GM18861 (cell line): Measurements from ENCODE around the gene OLIG2.

Experiments used
- ATAC-seq: cut with Tn5 transposase; IDR thresholded peaks from one replicate; pipeline ENCODE4 v1.9.1; 2021; ENCODE audit not compliant: unreplicated experiment

Gene OLIG2

DNA sequence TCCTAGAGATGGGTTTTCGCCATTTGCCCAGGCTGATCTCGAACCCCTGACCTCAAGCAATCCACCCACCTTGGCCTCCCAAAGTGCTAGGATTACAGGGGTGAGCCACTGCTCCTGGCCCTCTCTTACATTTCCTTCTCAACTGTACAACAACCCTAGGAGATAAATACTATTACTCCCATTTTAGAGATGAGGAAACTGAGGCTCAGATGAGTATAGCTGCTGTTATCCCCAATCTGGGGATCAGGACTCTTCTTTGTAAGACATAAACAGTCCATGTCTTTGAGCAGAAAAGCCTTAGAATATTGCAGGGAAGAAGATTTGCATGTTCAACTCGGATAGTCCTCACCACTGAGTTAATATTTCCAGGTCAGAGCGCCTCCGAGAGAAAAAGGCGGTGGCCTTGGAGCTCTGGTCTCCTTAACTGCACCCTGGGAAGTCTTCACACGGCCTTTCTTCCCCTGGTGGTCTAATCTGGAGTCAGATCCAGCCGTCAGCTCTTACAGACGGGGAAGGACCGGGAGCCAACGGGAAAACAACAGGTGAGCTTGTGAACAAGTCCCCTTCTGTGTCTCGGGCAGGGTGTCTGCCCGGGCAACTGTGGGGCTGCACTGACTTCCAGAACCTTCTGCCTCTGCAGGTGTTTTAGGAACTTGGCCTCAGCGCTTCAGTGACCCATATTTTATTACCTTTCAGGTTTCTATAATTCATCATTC, 38.3 kb downstream of the OLIG2 start:
- no peak for ATAC-seq

DNA sequence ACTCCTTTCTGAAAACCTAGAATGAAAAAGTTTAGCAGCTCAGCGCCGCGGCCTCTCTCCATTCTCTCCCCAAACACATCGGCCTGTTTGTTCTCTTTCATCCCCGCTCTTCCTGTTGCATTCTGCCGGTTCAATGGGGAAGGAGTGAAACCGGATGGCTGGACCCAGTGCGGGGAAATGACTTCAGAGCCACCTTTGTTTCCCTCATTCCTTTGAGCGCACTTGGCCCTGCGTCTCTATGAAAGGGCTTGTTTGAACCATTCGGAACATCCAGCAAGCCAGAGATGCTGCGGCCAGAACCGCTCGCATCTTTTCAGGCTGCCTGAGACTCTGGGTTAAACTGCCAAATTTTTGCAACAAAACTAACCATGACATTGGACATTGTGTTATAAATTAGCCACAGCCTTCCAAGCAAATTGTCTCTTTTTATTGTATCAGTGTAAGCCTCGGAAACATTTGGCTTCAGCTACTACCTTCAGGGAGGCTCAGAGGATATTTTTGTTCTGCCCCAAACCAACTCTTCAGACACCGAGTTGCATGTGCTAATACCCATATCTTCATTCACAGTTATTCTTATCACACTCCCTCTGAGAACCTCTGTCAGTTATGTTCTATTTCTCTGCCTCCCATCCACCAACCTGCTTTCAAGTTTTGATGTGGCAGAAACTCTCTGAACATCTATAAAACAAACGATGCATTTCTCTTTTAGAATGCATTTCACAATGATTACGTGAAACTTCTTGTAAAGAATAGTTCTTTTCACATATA, 39.1 kb downstream of the OLIG2 start:
- no peak for ATAC-seq

DNA sequence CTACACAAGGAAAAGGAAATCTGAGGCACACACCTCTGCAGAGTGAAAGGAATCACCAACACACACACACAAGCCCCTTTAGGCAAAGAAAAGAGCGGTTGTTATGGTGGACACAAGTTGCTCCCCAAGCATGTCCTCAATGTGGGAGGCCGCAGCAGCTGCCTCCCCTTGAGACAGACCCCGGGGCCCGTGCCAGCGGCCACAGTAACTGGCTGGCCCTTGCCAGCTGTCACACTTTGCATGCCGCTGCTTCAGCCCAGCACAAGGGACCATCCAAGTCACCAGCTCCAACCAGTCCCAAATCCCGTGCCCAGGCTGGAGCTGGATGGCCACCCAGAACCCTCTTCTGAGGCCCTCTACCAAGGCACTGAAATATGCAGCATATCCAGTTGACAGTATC, 41.3 kb downstream of the OLIG2 start:
- no peak for ATAC-seq

DNA sequence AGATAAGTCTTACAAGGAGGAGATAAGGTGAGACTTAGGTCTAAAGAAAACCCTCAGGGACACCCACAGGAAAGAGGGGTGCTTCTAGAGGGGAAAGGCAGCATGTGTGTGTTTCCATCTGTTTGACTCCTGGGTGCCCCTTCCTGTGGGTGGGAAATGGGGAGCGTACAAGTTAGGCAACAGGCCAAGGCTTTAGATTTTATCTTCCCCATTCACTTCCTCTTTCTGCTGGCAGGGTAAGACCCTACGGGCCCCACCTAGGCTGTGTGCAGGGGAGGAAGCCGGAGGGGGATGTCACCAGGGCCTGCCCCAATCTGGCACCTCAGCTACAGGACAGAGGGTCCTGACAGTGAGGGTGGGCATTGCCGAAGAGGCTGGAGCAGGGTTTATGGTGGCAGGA, 41.7 kb downstream of the OLIG2 start:
- no peak for ATAC-seq

DNA sequence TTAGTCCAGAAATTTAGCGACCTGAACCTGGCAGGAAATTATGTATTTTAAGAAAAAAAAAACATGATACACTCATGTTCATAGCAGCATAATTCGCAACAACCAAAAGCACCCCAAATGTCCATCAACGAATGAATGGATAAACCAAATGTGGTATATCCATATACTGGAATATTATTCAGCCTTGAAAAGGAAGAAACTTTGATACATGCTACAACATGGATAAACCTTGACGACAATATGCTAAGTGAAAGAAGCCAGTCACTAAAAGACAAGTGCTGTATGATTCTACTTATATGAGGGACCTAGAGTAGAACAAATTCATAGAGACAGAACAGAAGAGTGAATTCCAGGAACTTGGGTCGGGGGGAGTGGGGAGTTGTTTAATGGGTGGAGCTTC, 43.5 kb downstream of the OLIG2 start:
- no peak for ATAC-seq

DNA sequence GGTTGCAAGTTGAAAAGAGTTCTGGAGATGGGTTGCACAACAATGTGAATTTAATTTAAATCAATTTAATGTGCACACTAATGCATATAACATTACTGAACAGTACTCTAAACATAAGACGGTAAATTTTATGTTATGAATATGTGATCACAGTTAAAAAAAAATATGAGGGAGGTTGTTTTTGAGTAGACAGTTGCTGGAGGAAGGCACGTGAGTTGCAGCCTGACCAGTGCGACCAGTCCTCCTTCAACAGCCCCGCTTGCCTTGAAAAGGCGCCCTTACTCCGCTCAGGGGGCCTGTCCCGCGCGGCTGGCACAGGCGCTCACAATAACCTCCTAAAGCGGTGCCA, 43.9 kb downstream of the OLIG2 start:
- no peak for ATAC-seq

DNA sequence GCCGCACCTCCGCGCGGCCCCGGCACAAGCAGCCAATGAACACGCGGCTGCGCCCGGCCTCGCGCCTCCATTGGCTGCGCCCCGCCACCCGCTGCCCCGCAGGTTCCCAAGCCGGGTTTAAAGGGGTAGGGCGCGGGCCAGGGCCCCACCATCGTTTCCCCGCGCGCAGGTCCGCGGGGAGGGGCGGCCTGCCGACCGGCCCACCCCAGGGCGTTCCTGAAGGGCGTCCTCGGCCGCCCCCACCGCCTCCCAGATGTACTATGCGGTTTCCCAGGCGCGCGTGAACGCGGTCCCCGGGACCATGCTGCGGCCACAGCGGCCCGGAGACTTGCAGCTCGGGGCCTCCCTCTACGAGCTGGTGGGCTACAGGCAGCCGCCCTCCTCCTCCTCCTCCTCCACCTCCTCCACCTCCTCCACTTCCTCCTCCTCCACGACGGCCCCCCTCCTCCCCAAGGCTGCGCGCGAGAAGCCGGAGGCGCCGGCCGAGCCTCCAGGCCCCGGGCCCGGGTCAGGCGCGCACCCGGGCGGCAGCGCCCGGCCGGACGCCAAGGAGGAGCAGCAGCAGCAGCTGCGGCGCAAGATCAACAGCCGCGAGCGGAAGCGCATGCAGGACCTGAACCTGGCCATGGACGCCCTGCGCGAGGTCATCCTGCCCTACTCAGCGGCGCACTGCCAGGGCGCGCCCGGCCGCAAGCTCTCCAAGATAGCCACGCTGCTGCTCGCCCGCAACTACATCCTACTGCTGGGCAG, 44.4 kb downstream of the OLIG2 start, which contains the start of gene OLIG1:
TSS of gene OLIG1 (plus strand) at position 148 of the 750 bp plus-strand sequence. CDS start at position 254, 106 bp downstream.
- no peak for ATAC-seq

DNA sequence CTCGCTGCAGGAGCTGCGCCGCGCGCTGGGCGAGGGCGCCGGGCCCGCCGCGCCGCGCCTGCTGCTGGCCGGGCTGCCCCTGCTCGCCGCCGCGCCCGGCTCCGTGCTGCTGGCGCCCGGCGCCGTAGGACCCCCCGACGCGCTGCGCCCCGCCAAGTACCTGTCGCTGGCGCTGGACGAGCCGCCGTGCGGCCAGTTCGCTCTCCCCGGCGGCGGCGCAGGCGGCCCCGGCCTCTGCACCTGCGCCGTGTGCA, 44.9 kb downstream of the OLIG2 start:
- ATAC-seq: no peak

DNA sequence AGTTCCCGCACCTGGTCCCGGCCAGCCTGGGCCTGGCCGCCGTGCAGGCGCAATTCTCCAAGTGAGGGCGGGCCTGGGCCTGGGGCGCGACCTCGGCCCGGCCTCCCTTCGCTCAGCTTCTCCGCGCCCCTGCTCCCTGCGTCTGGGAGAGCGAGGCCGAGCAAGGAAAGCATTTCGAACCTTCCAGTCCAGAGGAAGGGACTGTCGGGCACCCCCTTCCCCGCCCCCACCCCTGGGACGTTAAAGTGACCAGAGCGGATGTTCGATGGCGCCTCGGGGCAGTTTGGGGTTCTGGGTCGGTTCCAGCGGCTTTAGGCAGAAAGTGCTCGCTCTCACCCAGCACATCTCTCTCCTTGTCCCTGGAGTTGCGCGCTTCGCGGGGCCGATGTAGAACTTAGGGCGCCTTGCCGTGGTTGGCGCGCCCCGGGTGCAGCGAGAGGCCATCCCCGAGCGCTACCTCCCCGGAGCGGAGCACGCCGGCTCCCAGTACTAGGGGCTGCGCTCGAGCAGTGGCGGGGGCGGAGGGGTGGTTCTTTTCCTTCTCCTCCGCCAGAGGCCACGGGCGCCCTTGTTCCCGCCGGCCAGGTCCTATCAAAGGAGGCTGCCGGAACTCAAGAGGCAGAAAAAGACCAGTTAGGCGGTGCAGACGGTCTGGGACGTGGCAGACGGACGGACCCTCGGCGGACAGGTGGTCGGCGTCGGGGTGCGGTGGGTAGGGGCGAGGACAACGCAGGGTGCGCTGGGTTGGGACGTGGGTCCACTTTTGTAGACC, 45.4 kb downstream of the OLIG2 start:
- ATAC-seq: no peak

DNA sequence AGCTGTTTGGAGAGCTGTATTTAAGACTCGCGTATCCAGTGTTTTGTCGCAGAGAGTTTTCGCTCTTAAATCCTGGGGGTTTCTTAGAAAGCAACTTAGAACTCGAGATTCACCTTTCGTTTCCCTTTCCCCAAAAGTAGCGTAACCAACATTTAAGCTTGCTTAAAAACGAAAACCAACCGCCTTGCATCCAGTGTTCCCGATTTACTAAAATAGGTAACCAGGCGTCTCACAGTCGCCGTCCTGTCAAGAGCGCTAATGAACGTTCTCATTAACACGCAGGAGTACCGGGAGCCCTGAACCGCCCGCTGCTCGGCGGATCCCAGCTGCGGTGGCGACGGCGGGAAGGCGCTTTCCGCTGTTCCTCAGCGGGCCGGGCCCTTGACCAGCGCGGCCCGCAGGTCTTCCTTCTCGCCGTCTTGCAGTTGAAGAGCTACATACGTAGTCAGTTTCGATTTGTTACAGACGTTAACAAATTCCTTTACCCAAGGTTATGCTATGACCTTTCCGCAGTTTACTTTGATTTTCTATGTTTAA, 46.1 kb downstream of the OLIG2 start:
- ATAC-seq: no peak

DNA sequence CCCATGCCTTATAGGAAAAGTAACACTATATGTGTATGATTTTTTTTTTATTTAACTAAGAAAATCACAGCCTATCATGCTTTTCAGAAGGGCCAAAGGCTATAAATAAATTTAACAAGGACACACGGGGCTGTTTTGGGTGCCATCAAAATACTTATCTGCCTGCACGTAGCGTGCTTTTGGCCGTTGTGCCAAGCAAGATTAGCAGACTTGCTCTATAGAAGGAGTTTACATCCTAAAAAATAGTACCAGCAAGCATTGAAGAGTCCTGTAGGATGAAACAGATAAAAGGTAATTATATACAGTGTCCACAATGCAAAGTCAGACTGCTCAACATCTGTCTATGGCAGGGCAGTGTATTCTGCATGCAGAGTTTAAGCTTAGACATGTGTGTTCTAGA, 47.9 kb downstream of the OLIG2 start:
- ATAC-seq: no peak

DNA sequence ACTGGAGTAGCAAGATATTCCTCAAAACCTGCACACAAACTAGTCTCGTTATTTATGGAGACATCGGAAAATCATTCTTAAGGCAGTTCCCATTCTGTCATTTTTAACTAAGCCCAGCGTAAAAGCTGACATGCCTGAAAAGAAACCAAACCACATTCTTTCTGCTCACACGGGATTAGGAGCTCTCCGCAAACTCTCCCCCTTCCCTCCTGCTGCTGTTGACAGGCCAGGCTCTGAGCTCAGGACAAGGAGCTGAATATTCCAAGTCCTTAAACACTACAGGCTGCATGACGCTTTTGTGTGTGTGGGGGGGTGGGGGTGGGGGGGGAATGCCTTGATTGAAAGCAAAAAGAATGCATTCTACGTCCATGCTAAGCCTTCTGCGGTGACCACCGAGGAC, 49.4 kb downstream of the OLIG2 start:
- no peak for ATAC-seq

DNA sequence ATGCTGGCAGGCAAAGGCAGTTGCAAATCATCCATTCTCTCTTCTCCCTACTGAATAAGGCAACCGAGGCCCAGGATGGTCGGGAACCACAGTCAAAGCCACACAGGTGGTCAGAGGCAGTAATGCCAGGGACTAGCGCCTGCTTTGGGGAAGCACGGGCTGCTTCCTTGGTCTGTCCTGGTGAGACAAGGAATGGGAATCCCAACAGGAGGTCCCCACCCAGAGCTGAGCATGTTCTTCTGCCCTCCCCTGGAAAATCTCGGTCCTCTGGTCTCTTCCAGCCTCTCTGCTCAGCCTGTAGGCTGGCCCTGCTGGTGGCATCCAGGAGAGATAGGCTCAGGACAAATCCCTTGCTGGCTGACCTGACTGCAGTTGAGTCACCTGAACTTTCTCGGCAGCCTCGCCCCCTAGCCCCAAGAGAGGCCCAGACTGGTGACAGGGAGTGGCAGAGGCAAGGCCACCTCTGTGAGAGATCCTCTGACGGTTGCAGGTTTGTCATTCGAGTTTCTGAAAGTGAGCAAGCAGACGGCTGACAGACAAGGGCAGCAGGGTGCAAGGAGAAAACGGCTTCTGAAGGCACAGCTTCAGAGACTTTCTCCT, 50.0 kb downstream of the OLIG2 start:
- ATAC-seq: no peak

DNA sequence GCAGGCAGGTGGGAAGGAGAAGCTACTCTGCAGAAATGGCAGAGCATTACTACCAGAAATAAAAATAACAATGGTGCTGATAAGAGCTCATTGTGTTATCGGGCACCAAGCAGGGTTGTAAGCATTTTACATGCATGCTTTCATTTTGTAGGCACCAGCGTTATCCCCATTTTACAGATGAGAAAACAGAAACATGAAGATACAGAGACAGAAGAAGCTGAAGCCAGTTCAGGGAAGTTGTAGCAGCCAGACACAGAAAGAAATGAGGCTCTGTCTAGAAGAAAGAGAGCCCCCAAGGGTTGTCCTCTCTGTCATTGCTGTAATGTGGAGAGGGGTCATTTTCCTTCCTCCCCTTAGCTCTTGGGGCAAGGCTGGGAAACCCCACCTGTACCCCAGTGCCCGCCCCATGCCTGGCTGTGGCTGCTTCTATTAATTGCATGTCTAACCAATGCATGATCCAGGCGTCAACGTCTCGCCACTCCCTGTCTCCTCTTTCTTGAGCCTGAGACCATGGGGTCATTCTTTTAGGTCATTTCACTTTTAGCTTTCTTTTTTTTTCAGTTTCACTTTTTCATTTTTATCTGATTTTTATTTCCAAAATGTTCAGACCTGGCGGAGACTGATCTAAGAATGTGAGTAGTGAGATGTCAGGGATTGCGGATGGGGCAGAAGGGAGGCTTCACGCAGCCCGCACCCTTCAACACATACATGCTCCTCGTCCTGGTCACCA, 51.0 kb downstream of the OLIG2 start:
- no peak for ATAC-seq
